Endodermal cell (in vitro differentiated cells): ENCODE measurements around the gene DGKD. TPM values are rescaled to one million over a fixed set of nuclear protein-coding genes. Genes with fewer than 3 reads are reported as not detected.

Experiments used
- DNase-seq: peaks from one replicate; pipeline ENCODE4 v3.0.0-alpha.2; 2017
- H3K27ac ChIP-seq: 2 replicates; pipeline ENCODE4 v1.5.1; 2013; ENCODE audit warnings: mild to moderate bottlenecking, low read depth, low read length, moderate library complexity
- H3K27me3 ChIP-seq: 2 replicates; pipeline ENCODE4 v1.6.1; 2013; ENCODE audit warnings: mild to moderate bottlenecking, low read length, moderate library complexity; ENCODE audit not compliant: insufficient read depth, control insufficient read depth, poor library complexity, severe bottlenecking
- H3K36me3 ChIP-seq: 2 replicates; pipeline ENCODE4 v1.7.0; 2013; ENCODE audit warnings: mild to moderate bottlenecking, low read length, moderate library complexity; ENCODE audit not compliant: control insufficient read depth, insufficient read depth
- H3K4me1 ChIP-seq: one replicate; pipeline ENCODE4 v1.7.0; 2013; ENCODE audit warnings: low read length; ENCODE audit not compliant: control insufficient read depth, insufficient read depth
- H3K4me3 ChIP-seq: 2 replicates; pipeline ENCODE4 v1.5.1; 2013; ENCODE audit warnings: mild to moderate bottlenecking, low read length, moderate library complexity
- H3K9ac ChIP-seq: 2 replicates; pipeline ENCODE4 v1.6.1; 2013; ENCODE audit warnings: mild to moderate bottlenecking, low read length, moderate library complexity; ENCODE audit not compliant: poor library complexity, severe bottlenecking; ENCODE audit errors: extremely low read depth
- H3K9me3 ChIP-seq: 2 replicates; pipeline ENCODE4 v1.6.1; 2013; ENCODE audit warnings: mild to moderate bottlenecking, low read length, moderate library complexity; ENCODE audit not compliant: control insufficient read depth
- H3K27ac Mint-ChIP-seq: 2 replicates; pipeline ENCODE4 v1.8.0; 2020; ENCODE audit warnings: mixed read lengths
- H3K27me3 Mint-ChIP-seq: 2 replicates; pipeline ENCODE4 v1.8.0; 2021; ENCODE audit warnings: mild to moderate bottlenecking, mixed read lengths; ENCODE audit not compliant: insufficient read depth
- H3K36me3 Mint-ChIP-seq: 2 replicates; pipeline ENCODE4 v1.8.0; 2020; ENCODE audit warnings: low read depth, mixed read lengths
- H3K4me1 Mint-ChIP-seq: 2 replicates; pipeline ENCODE4 v1.8.0; 2020; ENCODE audit warnings: mixed read lengths
- H3K4me3 Mint-ChIP-seq: 2 replicates; pipeline ENCODE4 v1.8.0; 2020; ENCODE audit warnings: mild to moderate bottlenecking, moderate library complexity, mixed read lengths
- H3K9me3 Mint-ChIP-seq: 2 replicates; pipeline ENCODE4 v1.8.0; 2020; ENCODE audit warnings: mild to moderate bottlenecking, mixed read lengths
- WGBS, 2 experiments: methylation state at CpG; one replicate each; pipeline versions ENCODE4 v1.1.5 to v1.1.7; 2013; ENCODE audit warnings: missing lambda C conversion rate in 2 of 2, mixed read lengths in 1 of 2; ENCODE audit not compliant: insufficient coverage in 1 of 2, insufficient read length in 1 of 2; 5-methylcytosine and 5-hydroxymethylcytosine counted together
- total RNA-seq, 2 donors: library from RNA; stranded (reverse); fragmentation: NEBNext Ultra II Directional in 1 of 2; extraction: Animal tissue kit (Norgen Biotek cat#: 25700) in 1 of 2; gene quantifications; 2 replicates in 1 of 2; 3 replicates in 1 of 2; pipeline ENCODE4 v1.2.1, GENCODE V29; 2021
- TF ChIP-seq, protein P1 (sequence below): fragments of 200-600 bp; sonication (generic); conservative IDR thresholded peaks from 2 replicates; pipeline ENCODE4 v1.5.0; 2021; ENCODE audit warnings: antibody characterized with exemption, mild to moderate bottlenecking

The DGKD gene
- total RNA-seq, 2 donors from 2014 or later, result 39.2 to 46.9 TPM

- Mint-ChIP-seq H3K4me3 (no peak overlapping the region), H3K27me3 (no peaks in the 10 kb centered on the region), H3K36me3 (peaks cover 42% of the 10 kb centered on the region), H3K27ac (no peak overlapping the region), H3K4me1 (peaks cover 2% of the 10 kb centered on the region), H3K9me3 (peaks cover 13% of the 10 kb centered on the region)
- no peak overlapping the region for H3K9ac ChIP-seq
- no peaks in the 10 kb centered on the region for H3K4me1 ChIP-seq
- TF ChIP-seq, protein P1, sequence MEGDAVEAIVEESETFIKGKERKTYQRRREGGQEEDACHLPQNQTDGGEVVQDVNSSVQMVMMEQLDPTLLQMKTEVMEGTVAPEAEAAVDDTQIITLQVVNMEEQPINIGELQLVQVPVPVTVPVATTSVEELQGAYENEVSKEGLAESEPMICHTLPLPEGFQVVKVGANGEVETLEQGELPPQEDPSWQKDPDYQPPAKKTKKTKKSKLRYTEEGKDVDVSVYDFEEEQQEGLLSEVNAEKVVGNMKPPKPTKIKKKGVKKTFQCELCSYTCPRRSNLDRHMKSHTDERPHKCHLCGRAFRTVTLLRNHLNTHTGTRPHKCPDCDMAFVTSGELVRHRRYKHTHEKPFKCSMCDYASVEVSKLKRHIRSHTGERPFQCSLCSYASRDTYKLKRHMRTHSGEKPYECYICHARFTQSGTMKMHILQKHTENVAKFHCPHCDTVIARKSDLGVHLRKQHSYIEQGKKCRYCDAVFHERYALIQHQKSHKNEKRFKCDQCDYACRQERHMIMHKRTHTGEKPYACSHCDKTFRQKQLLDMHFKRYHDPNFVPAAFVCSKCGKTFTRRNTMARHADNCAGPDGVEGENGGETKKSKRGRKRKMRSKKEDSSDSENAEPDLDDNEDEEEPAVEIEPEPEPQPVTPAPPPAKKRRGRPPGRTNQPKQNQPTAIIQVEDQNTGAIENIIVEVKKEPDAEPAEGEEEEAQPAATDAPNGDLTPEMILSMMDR, result no peak
- H3K27me3 ChIP-seq, result no peaks in the 10 kb centered on the region
- peaks cover 11% of the 10 kb centered on the region for H3K9me3 ChIP-seq
- no peak overlapping the region for H3K27ac ChIP-seq
- peaks cover 31% of the 10 kb centered on the region for H3K36me3 ChIP-seq
- H3K4me3 ChIP-seq, result no peak overlapping the region
- no peak for DNase-seq
- WGBS, 2 experiments, result 89 to 95% methylated on average over 11 to 22 of the region's 22 CpGs
These were observed 127.3 kb downstream of the DGKD start for GRCh38 chr2:233481368-233482142.

GRCh38 chr2:233482616-233483015 is 128.3 kb downstream of the DGKD start:
- Histone ChIP-seq H3K4me1 (no peaks in the 10 kb centered on the region), H3K27me3 (no peaks in the 10 kb centered on the region), H3K9me3 (peaks cover 11% of the 10 kb centered on the region), H3K36me3 (peaks cover 31% of the 10 kb centered on the region), H3K9ac (no peak overlapping the region), H3K27ac (no peak overlapping the region), H3K4me3 (no peak overlapping the region)
- Mint-ChIP-seq H3K27me3 (no peaks in the 10 kb centered on the region), H3K36me3 (peaks cover 40% of the 10 kb centered on the region), H3K9me3 (peaks cover 13% of the 10 kb centered on the region), H3K27ac (no peak overlapping the region), H3K4me1 (peaks cover 2% of the 10 kb centered on the region), H3K4me3 (no peak overlapping the region)
- no peak for DNase-seq
- WGBS, 2 experiments, result 84 to 94% methylated on average over 5 of the region's 5 CpGs
- TF ChIP-seq, protein P1, result no peak

DNA sequence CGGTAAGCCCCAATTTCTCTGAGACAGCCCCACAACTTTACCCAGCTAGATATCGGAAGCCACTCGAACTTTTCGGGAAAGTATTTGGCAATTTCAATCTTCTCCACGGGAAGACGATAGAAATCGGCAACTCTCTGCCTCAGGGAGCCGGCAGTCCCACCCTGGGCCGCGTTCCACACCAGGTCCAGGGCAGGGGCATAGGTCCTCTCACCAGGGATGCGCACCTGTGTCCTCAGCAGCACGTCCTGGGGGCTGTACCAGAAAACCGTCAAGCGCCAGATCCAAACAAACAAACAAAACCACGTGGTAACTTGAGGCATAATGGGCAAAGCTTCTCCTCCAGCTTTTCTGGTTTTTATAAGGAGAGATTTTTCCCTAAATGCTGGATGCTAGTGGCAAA is 131.4 kb downstream of the DGKD start:
- peaks cover 11% of the 10 kb centered on the region for H3K9me3 ChIP-seq
- Mint-ChIP-seq H3K36me3 (peaks cover 42% of the 10 kb centered on the region), H3K4me1 (peaks cover 2% of the 10 kb centered on the region), H3K4me3 (no peak overlapping the region), H3K9me3 (peaks cover 13% of the 10 kb centered on the region), H3K27me3 (no peaks in the 10 kb centered on the region), H3K27ac (no peak overlapping the region)
- WGBS, 2 experiments, result 93% methylated on average over 13 to 15 of the region's 15 CpGs
- no peak overlapping the region for H3K9ac ChIP-seq
- H3K27ac ChIP-seq, result no peak overlapping the region
- TF ChIP-seq, protein P1, result no peak
- no peak overlapping the region for H3K4me3 ChIP-seq
- H3K27me3 ChIP-seq, result no peaks in the 10 kb centered on the region
- peaks cover 31% of the 10 kb centered on the region for H3K36me3 ChIP-seq
- no peak for DNase-seq
- H3K4me1 ChIP-seq, result no peaks in the 10 kb centered on the region
